Fibroblast of the conjunctiva (primary cell): Measurements from ENCODE around the gene MICAL2.

Experiments used
- DNase-seq: peaks from one replicate; pipeline ENCODE4 v3.0.0-alpha.2; 2010; ENCODE audit warnings: low read depth

The MICAL2 gene

DNA sequence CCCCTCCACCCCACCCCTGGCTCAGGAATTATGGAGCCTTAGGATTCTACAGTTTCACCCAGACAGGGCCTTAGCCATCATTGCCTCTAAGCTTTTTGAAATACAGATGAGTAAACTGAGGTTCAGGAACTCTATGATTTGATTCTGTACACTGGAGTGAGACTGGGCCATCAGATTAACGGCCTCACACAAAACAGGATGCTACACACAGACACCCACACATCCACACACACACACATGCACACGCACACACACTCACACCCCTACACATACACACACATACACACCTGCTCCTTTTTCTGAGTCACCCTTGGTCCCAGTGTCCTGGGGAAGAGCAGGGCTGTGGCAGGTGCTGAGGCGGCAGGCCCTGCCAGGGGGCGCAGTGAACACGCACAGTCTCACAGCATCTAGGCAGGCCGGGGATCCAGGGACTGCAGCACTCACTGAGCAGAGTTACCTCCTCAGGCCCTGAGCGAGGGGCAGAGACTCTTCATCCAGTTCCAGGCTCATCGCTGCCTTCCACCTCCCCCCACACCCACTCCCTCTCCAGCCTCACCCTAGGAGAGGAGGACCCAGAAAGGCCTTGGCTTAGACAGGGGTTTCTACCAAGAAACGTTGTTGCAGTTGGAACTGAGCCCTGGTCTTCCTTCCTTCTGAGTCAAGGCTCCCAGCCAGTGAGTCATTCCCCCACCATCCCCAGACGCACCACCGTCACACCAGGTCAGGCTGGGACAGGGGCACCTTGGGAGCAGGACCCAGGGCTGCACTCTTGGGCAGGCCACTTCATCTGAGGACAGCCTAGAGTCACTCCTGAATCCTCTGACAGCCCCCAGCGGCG, 177.2 kb downstream of the MICAL2 start:
- peak; percentile 94 for DNase-seq

GRCh38 chr11:12288212-12288930, 178.0 kb downstream of the MICAL2 start:
- peak; percentile 92 for DNase-seq

DNA sequence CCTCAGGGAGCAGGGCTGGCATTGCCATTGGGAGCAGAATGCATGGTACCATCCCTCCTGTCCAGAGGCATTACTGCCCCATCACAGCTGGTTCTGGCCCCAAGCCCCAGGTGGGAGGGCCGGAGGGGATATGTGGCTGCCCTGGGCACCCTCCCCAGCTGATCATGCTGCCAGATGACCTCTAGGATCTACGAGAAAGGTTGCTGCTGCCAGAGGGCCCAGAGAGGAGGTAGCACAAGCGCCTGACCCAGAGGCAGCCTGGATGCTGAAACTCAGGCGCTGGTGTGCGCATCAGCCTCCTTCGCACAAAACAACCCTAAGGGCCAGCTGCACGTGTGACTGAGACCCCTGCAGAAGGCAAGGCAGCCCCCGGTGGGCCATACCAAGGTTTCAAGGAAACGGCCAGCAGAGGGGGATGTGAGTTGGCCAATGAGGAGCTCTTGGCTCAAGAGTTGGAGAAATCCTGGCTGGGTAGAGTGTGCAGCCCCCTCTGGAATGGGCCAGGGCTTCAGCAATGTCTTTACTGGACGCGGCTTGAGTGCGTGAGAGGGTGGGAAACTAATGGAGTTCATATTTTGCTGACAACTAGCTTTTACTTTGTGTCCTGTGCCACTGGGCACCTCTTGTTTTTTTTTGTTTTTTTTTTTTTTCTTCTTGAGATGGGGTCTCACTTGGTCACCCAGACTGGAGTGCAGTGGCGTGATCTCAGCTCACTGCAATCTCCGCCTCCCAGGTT, 178.7 kb downstream of the MICAL2 start:
- DNase-seq = no peak

GRCh38 chr11:12289667-12290476, 179.5 kb downstream of the MICAL2 start:
- DNase-seq = no peak

GRCh38 chr11:12290477-12290922, 180.1 kb downstream of the MICAL2 start:
- DNase-seq = no peak

DNA sequence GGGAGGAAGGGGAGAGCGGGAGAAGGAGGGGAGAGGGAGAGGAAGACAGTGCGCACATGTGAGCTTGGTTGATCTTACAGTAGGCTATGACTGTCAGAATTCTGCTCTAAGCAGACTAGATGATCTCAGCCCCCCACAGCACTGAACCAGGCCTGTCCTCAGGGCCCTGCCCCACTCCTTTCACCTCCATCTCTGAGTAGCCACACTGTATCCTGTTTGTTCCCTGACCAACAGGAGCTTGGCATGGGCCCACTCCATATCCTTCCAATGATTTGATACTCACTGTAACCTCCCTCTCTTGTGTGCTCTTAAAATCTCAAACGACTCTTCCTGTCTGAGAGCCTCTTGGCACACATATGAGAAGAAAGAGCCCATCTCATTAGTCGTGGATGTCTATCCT, 180.9 kb downstream of the MICAL2 start:
- DNase-seq = no peak

DNA sequence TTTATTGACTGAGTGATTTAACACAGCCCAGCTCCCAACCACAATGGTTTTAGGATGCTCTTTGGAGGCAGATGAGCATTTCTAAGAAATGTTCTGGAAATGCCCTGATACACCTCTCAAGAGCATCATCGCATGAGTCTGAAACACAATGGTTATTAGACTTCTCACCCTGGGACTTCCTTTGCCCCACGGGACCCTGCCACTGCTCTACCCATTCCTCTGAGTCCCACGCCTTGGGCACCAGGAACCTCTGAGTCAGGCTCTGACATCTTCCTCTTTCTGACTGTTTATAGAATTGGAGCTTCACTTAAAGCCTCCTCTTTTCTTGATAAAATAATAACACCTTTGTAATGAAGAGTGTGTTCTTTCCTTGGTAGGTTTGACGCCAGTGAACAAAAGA, 181.4 kb downstream of the MICAL2 start:
- DNase-seq = no peak

DNA sequence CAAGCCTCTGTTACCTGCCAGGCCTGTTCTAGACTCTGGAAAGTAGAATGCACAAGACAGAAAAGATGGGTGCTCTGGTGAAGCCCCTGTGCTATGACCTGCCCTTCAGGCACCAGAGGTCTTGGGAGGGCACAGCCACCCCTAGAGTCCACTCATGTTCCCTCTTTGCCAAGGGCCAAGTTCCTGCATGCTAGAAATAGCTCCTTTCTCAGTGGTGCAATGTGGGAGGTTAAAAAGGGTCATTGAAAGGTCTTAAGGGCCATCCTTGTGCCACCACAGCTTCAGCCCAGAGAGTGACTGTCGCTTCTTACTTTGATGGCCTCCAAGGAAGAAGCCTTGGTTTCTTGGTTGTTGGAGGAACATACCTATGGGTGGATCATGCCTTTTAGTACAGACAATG, 182.4 kb downstream of the MICAL2 start:
- DNase-seq = no peak

DNA sequence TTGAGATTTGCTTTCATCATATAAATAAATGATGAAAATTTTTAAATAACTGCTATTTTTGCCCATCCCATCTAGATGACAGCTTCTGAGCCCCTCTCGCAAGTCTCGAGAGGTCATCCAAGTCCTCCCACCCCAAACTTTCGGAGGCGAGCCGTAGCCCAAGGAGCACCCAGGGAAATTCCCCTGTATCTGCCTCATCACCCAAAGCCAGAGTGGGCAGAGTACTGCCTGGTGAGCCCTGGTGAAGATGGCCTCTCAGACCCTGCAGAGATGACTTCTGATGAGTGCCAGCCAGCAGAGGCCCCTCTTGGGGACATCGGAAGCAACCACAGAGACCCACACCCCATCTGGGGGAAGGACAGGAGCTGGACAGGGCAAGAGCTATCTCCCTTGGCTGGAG, 183.1 kb downstream of the MICAL2 start:
- DNase-seq = no peak

DNA sequence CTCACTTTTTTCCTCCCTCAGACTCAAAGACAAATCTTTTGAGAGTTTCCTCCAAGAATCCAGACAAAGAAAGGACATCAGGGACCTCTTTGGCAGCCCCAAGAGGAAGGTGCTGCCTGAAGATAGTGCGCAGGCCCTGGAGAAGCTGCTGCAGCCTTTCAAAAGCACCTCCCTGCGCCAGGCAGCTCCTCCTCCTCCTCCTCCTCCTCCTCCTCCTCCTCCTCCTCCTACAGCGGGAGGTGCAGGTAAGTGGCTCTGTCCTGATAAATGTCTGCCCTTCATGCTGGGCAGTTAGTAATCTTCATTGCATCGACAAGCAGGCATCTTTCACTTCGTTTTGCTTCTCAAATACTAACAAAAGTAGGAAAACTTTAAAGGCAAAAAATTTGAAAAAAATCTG, 184.2 kb downstream of the MICAL2 start:
- no peak for DNase-seq

GRCh38 chr11:12295943-12296342, 185.6 kb downstream of the MICAL2 start:
- DNase-seq = no peak

- no peak for DNase-seq
These were observed 188.2 kb downstream of the MICAL2 start for GRCh38 chr11:12298610-12299009.

GRCh38 chr11:12301379-12301778, 191.0 kb downstream of the MICAL2 start:
- DNase-seq = no peak

DNA sequence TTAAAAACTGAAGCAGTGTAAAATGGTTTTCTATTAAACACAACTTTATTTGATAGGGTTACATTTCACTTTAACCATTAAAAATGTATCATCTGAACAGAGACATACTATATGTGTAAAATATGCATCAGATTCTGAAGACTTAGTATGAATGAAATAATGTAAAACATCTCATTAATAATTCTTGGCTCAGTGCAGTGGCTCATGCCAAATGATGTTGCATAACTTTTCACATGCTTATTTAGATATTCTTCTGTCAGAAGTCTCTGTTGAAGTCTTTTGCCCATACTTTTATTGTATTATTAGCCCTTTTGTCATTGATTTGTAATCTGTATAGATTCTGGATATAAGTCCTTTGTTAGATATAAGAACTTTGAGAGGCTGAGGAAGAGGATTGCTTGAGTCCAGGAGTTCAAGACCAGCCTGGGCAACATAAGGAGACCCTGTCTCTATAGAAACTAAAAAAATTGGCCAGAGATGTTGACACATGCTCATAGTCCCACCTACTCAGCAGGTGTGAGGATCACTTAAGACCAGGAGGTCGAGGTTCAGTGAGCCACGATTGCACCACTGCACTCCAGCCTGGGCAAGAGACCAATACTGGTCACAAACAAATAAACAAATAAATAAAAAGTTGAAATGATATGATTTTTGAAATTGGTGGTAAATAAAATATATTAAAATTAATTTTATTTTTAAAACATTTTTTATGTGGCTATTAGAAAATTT, 193.2 kb downstream of the MICAL2 start:
- no peak for DNase-seq

DNA sequence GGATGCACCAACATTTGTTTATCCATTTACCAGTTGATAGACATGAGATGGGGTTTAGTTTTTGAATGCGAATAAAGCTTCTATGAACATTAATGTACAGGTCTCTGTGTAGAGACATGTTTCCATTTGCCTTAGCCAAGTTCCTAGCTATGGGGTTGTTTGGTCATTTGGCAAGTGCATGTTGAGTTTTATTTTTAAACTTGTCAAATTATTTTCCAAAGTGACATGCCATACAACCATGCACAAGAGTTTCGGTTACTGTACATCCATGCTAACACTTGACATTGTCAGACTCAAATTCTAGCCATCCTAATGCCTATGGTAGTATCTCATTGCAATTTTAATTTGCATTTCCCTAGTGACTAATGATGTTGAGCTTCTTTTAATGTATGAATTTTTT, 196.4 kb downstream of the MICAL2 start:
- DNase-seq = no peak

DNA sequence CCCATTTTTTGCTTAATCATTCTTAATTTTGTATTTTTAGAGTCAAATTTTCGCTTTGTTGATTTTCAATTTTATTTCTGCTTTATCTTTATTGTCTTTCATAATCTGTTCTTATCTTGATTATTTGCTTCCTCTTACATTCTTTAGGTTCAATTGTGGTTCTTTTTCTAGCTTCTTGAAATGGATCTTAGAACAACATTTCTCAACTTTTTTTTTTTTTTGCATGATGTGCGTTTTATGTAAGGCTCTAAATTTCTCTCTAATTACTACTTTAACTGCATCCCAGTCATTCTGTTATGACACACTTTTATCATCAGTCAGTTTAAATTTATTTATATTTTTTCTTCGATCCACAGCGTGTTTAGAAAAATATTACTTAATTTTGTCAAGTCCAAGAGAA, 201.7 kb downstream of the MICAL2 start:
- DNase-seq = no peak
